Nephron progenitor cell (in vitro differentiated cells): Measurements from ENCODE around the gene CLIP1.
"Not testable (repeated sequence)": the region's sequence is repeated elsewhere in the genome, so short reads cannot be mapped to it uniquely, and the experiment has no call there.

Source experiments
- DNase-seq: peaks from one replicate; pipeline ENCODE4 v3.0.0; 2021
- H3K27ac Mint-ChIP-seq: 2 replicates; pipeline ENCODE4 v1.8.0; 2021; ENCODE audit warnings: mild to moderate bottlenecking, moderate library complexity, mixed read lengths
- H3K27me3 Mint-ChIP-seq: 2 replicates; pipeline ENCODE4 v1.8.0; 2021; ENCODE audit warnings: mild to moderate bottlenecking, low read depth, mixed read lengths; ENCODE audit not compliant: poor library complexity
- H3K36me3 Mint-ChIP-seq: 2 replicates; pipeline ENCODE4 v1.8.0; 2021; ENCODE audit warnings: low read depth, mixed read lengths
- H3K4me1 Mint-ChIP-seq: 2 replicates; pipeline ENCODE4 v1.8.0; 2021; ENCODE audit warnings: mixed read lengths
- H3K4me3 Mint-ChIP-seq: 2 replicates; pipeline ENCODE4 v1.8.0; 2021; ENCODE audit warnings: mild to moderate bottlenecking, moderate library complexity, mixed read lengths
- H3K9me3 Mint-ChIP-seq: 2 replicates; pipeline ENCODE4 v1.8.0; 2021; ENCODE audit warnings: mild to moderate bottlenecking, moderate library complexity, mixed read lengths
- CTCF ChIP-seq: fragments of 200-600 bp; sonication (generic); IDR thresholded peaks from 2 replicates; pipeline ENCODE4 v1.5.0; 2021; ENCODE audit warnings: antibody characterized with exemption

CLIP1 gene

GRCh38 chr12:122421187-122421820 is 1.2 kb downstream of the CLIP1 start:
- peak overlapping the region; percentile 95 for H3K4me3 Mint-ChIP-seq
- no peaks in the 10 kb centered on the region for H3K9me3 Mint-ChIP-seq
- TF ChIP-seq CTCF, result no peak
- peaks cover 36% of the 10 kb centered on the region for H3K4me1 Mint-ChIP-seq
- H3K27ac Mint-ChIP-seq, result peak overlapping the region; percentile 98
- peaks cover 6% of the 10 kb centered on the region for H3K36me3 Mint-ChIP-seq
- H3K27me3 Mint-ChIP-seq, result no peaks in the 10 kb centered on the region
- DNase-seq, result no peak

- peak overlapping the region; percentile 95 for H3K4me3 Mint-ChIP-seq
- H3K36me3 Mint-ChIP-seq, result peaks cover 6% of the 10 kb centered on the region
- H3K27ac Mint-ChIP-seq, result peak overlapping the region; percentile 98
- no peaks in the 10 kb centered on the region for H3K9me3 Mint-ChIP-seq
- H3K27me3 Mint-ChIP-seq, result no peaks in the 10 kb centered on the region
- no peak for TF ChIP-seq CTCF
- peaks cover 36% of the 10 kb centered on the region for H3K4me1 Mint-ChIP-seq
- DNase-seq, result no peak
Measured at GRCh38 chr12:122420471-122421162, 1.9 kb downstream of the CLIP1 start.

- H3K4me3 Mint-ChIP-seq, H3K27ac Mint-ChIP-seq, H3K27me3 Mint-ChIP-seq, DNase-seq, H3K9me3 Mint-ChIP-seq, H3K36me3 Mint-ChIP-seq: not testable (repeated sequence)
- H3K4me1 Mint-ChIP-seq, result peaks cover 30% of the 10 kb centered on the region
Measured at GRCh38 chr12:122419094-122419493, 3.4 kb downstream of the CLIP1 start.

- H3K4me3 Mint-ChIP-seq, H3K27me3 Mint-ChIP-seq, H3K9me3 Mint-ChIP-seq, DNase-seq, H3K27ac Mint-ChIP-seq: not testable (repeated sequence)
- Mint-ChIP-seq H3K4me1 (peaks cover 19% of the 10 kb centered on the region), H3K36me3 (peaks cover 22% of the 10 kb centered on the region)
Measured at GRCh38 chr12:122415665-122416064, 6.8 kb downstream of the CLIP1 start.

GRCh38 chr12:122413516-122414404 is 8.7 kb downstream of the CLIP1 start:
- Mint-ChIP-seq H3K4me1 (peaks cover 15% of the 10 kb centered on the region), H3K27ac (peak overlapping the region; percentile 85), H3K9me3 (peaks cover 12% of the 10 kb centered on the region), H3K36me3 (peaks cover 24% of the 10 kb centered on the region), H3K4me3 (no peak overlapping the region), H3K27me3 (no peaks in the 10 kb centered on the region)
- no peak for TF ChIP-seq CTCF
- DNase-seq, result no peak

- peaks cover 13% of the 10 kb centered on the region for H3K4me1 Mint-ChIP-seq
- no peak overlapping the region for H3K27ac Mint-ChIP-seq
- peaks cover 22% of the 10 kb centered on the region for H3K36me3 Mint-ChIP-seq
- H3K27me3 Mint-ChIP-seq, result no peaks in the 10 kb centered on the region
- H3K4me3 Mint-ChIP-seq, result no peak overlapping the region
- H3K9me3 Mint-ChIP-seq, result peaks cover 12% of the 10 kb centered on the region
- DNase-seq, result no peak
- no peak for TF ChIP-seq CTCF
Measured at GRCh38 chr12:122412851-122413433, 9.5 kb downstream of the CLIP1 start.
